B cell (primary cell): Measurements from ENCODE around the gene L3MBTL4. TPM values are rescaled to one million over a fixed set of nuclear protein-coding genes. Genes with fewer than 3 reads are reported as not detected.

ENCODE experiments used
- ATAC-seq: fragments of 200-7000 bp; cut with Tn5 transposase; one replicate; pipeline ENCODE4 v1.10.0; 2021; ENCODE audit warnings: low read depth, mild to moderate bottlenecking, moderate number of reproducible peaks, moderate library complexity
- CTCF ChIA-PET: fragments of 350-600 bp; sonication (Branson Sonifier 250); formaldehyde crosslinking; loops from one replicate; lab custom pipeline; 2021; ENCODE audit warnings: antibody characterized with exemption, inconsistent platforms; lab: Charles Lee
- POLR2A ChIA-PET: fragments of 350-600 bp; sonication (Branson Sonifier 250); formaldehyde crosslinking; loops from one replicate; lab custom pipeline; 2021; ENCODE audit warnings: antibody characterized with exemption; lab: Charles Lee
- DNase-seq: peaks from one replicate; pipeline ENCODE4 v3.0.0; 2013
- H2AFZ ChIP-seq: 2 replicates; pipeline ENCODE4 v1.6.1; 2012; ENCODE audit warnings: mild to moderate bottlenecking, low read depth, low read length; ENCODE audit not compliant: insufficient read depth, poor library complexity, severe bottlenecking
- H3K27ac ChIP-seq, 2 donors: 1 replicate in 1 of 2; 2 replicates in 1 of 2; pipeline ENCODE4 v1.5.1; 2012 to 2013; ENCODE audit warnings: low read length in 2 of 2, mild to moderate bottlenecking in 2 of 2, moderate library complexity in 1 of 2
- H3K27me3 ChIP-seq, 4 experiments: fragments of 200-600 bp in 1 of 4; sonication (generic) in 1 of 4; replicated peaks in 1 of 4; 1 replicate in 2 of 4; 2 replicates in 2 of 4; pipeline versions ENCODE4 v1.6.1 to v1.7.0; 2013 to 2016; ENCODE audit warnings: low read length in 3 of 4, mild to moderate bottlenecking in 2 of 4, mixed read lengths in 1 of 4, moderate library complexity in 1 of 4; ENCODE audit not compliant: insufficient read depth in 4 of 4, control insufficient read depth in 3 of 4; ENCODE audit errors: control extremely low read depth in 1 of 4
- H3K36me3 ChIP-seq, 2 experiments: replicated peaks in 1 of 2; 1 replicate in 1 of 2; 2 replicates in 1 of 2; pipeline versions ENCODE4 v1.6.1 to v1.7.1; 2013; ENCODE audit warnings: low read length in 1 of 2; ENCODE audit not compliant: insufficient read depth in 2 of 2, control insufficient read depth in 1 of 2; ENCODE audit errors: control extremely low read depth in 1 of 2, extremely low read depth in 1 of 2
- H3K4me1 ChIP-seq, 2 donors: fragments of 200-600 bp in 1 of 2; sonication (generic) in 1 of 2; 1 replicate in 1 of 2; 2 replicates in 1 of 2; pipeline versions ENCODE4 v1.5.1 to v1.6.1; 2013 to 2017; ENCODE audit warnings: low read length in 2 of 2; ENCODE audit not compliant: control insufficient read depth in 2 of 2, insufficient read depth in 2 of 2
- H3K4me2 ChIP-seq: replicated peaks from 2 replicates; pipeline ENCODE3; 2012; ENCODE audit warnings: mild to moderate bottlenecking, low read depth, low read length; ENCODE audit not compliant: poor library complexity, severe bottlenecking
- H3K4me3 ChIP-seq, 5 experiments: fragments of 200-600 bp in 1 of 5; sonication (generic) in 1 of 5; 1 replicate in 3 of 5; 2 replicates in 2 of 5; pipeline versions ENCODE4 v1.5.1 to v1.7.0; 2011 to 2016; ENCODE audit warnings: low read length in 4 of 5, mild to moderate bottlenecking in 4 of 5, low read depth in 2 of 5, control low read depth in 1 of 5, moderate library complexity in 1 of 5; ENCODE audit not compliant: insufficient read depth in 1 of 5; ENCODE audit errors: control extremely low read depth in 1 of 5, extremely low read depth in 1 of 5
- H3K79me2 ChIP-seq: fragments of 200-600 bp; sonication (generic); one replicate; pipeline ENCODE4 v1.6.0; 2016; ENCODE audit warnings: low read length; ENCODE audit not compliant: control insufficient read depth, insufficient read depth
- H3K9ac ChIP-seq: fragments of 200-600 bp; sonication (generic); 2 replicates; pipeline ENCODE4 v1.6.1; 2017; ENCODE audit warnings: mild to moderate bottlenecking, low read length, moderate library complexity
- H3K9me3 ChIP-seq, 3 donors: one replicate each; pipeline versions ENCODE4 v1.6.1 to v1.7.1; 2013; ENCODE audit warnings: low read length in 2 of 3; ENCODE audit not compliant: control insufficient read depth in 2 of 3, insufficient read depth in 1 of 3; ENCODE audit errors: control extremely low read depth in 1 of 3
- H4K20me1 ChIP-seq: 2 replicates; pipeline ENCODE4 v1.6.0; 2012; ENCODE audit warnings: mild to moderate bottlenecking, low read length; ENCODE audit not compliant: insufficient read depth, control insufficient read depth, poor library complexity, severe bottlenecking
- H3K27ac Mint-ChIP-seq: one replicate; pipeline ENCODE4 v1.8.0; 2021; ENCODE audit warnings: mixed read lengths
- H3K27me3 Mint-ChIP-seq: one replicate; pipeline ENCODE4 v1.8.0; 2021; ENCODE audit warnings: mixed read lengths
- H3K4me1 Mint-ChIP-seq: one replicate; pipeline ENCODE4 v1.8.0; 2021; ENCODE audit warnings: mixed read lengths
- H3K4me3 Mint-ChIP-seq: one replicate; pipeline ENCODE4 v1.8.0; 2021; ENCODE audit warnings: mixed read lengths
- H3K9me3 Mint-ChIP-seq: one replicate; pipeline ENCODE4 v1.8.0; 2022; ENCODE audit warnings: mixed read lengths; ENCODE audit not compliant: insufficient read depth
- EZH2 ChIP-seq: IDR thresholded peaks from 2 replicates; pipeline ENCODE4 v1.6.1; 2012; ENCODE audit warnings: borderline replicate concordance, low read depth, mild to moderate bottlenecking, moderate library complexity, low read length; ENCODE audit not compliant: insufficient read depth, poor library complexity, severe bottlenecking
- WGBS: methylation state at CpG from one replicate; pipeline ENCODE4 v1.1.5; 2013; ENCODE audit warnings: missing lambda C conversion rate; ENCODE audit not compliant: insufficient coverage; 5-methylcytosine and 5-hydroxymethylcytosine counted together
- intact Hi-C: fragments of 100-400 bp; cut with micrococcal nuclease; formaldehyde crosslinking; loops from one replicate; pipeline ENCODE4 v1.10.0; 2022
- polyA plus RNA-seq: library from polyadenylated mRNA; depleted of rRNA; stranded (reverse); fragments of >200 nt; gene quantifications from 2 replicates; pipeline ENCODE4 v1.2.3, GENCODE V29; 2012
- total RNA-seq, 2 donors: library from RNA; stranded (reverse); fragments of 120-200 nt in 1 of 2; gene quantifications; 1 replicate in 1 of 2; 2 replicates in 1 of 2; pipeline versions ENCODE4 v1.2.3 to v1.2.4, GENCODE V29; 2013 to 2022
- TF ChIP-seq, protein P1 (sequence below): fragments of 200-600 bp; IDR thresholded peaks from one replicate; pipeline ENCODE4 v1.8.0; 2022; ENCODE audit warnings: antibody characterized with exemption, mild to moderate bottlenecking

L3MBTL4 gene
- total and polyA plus RNA-seq, 2 donors (not counting 1 experiment from before 2014, with no cell fraction given), result 3.0 to 11.9 TPM

DNA sequence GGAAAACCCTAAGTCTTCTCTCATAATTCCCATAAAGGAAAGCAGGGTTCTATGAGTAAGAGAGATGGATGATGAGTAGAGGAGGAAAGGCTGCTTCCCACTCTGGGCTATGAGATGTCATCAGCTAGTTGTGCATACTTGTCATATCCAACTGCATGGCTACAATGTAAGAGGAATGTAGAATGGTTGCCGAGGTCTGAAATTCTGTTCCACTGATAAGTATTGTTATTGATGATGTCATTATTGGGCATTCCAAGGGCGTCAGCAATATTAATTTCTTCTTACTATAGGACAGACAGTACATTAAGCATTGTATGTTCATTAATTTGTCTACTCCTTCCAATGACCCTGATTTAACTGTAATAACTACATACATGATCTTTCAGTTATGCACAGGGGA is 88.1 kb downstream of the L3MBTL4 start:
- H3K4me1 Mint-ChIP-seq, result peaks cover 9% of the 10 kb centered on the region
- intact Hi-C loops, result no loop called here
- ATAC-seq, result no peak
- Histone ChIP-seq H4K20me1 (no peaks in the 10 kb centered on the region), H3K4me2 (no peak overlapping the region), H3K79me2 (no peaks in the 10 kb centered on the region), H3K4me1 (no peaks in the 10 kb centered on the region), H3K27me3 (no peaks in the 10 kb centered on the region), H2AFZ (no peak overlapping the region), H3K27ac (no peak overlapping the region), H3K9me3 (peaks cover 0 to 18% (median 13%) of the 10 kb centered on the region in 3 donors), H3K4me3 (no peak overlapping the region), H3K36me3 (peaks cover 0 to 3% of the 10 kb centered on the region in 2 experiments), H3K9ac (no peak overlapping the region)
- H3K9me3 Mint-ChIP-seq, result peaks cover 26% of the 10 kb centered on the region
- no peaks in the 10 kb centered on the region for H3K27me3 Mint-ChIP-seq
- WGBS, result no CpG with 5 or more reads among the region's 2 CpGs
- DNase-seq, result no peak
- no peak overlapping the region for H3K27ac Mint-ChIP-seq
- H3K4me3 Mint-ChIP-seq, result no peak overlapping the region
- TF ChIP-seq, protein P1, sequence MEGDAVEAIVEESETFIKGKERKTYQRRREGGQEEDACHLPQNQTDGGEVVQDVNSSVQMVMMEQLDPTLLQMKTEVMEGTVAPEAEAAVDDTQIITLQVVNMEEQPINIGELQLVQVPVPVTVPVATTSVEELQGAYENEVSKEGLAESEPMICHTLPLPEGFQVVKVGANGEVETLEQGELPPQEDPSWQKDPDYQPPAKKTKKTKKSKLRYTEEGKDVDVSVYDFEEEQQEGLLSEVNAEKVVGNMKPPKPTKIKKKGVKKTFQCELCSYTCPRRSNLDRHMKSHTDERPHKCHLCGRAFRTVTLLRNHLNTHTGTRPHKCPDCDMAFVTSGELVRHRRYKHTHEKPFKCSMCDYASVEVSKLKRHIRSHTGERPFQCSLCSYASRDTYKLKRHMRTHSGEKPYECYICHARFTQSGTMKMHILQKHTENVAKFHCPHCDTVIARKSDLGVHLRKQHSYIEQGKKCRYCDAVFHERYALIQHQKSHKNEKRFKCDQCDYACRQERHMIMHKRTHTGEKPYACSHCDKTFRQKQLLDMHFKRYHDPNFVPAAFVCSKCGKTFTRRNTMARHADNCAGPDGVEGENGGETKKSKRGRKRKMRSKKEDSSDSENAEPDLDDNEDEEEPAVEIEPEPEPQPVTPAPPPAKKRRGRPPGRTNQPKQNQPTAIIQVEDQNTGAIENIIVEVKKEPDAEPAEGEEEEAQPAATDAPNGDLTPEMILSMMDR, result no peak
- TF ChIP-seq EZH2, result no peak
- ChIA-PET POLR2A (no interaction called here), CTCF (no interaction called here)

DNA sequence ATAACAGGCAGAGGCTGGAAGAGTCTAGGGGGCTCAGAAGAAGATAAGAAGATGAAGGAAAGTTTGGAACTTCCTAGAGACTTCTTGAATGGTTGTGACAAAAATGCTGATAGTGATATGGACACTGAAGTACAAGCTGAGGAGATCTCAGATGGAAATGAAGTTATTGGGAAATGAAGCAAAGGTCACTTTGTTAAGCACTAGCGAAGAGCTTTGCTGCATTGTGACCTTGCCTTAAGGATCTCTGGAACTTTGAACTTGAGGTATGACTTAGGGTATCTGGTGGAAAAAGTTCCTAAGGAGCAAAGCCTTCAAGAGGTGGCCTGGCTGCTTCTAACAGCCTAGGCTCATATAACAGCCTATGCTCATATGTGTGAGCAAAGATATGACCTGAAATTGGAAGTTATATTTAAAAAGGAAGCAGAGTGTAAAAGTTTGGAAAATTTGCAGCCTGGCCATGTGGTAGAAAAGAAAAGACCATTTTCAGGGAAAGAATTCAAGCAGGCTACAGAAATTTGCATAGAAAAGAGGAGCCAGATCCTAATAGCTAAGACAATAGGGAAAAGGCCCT is 91.3 kb downstream of the L3MBTL4 start:
- CTCF ChIA-PET, result no interaction called here
- H3K27ac Mint-ChIP-seq, result no peak overlapping the region
- no peaks in the 10 kb centered on the region for H3K27me3 ChIP-seq
- no peak overlapping the region for H3K4me2 ChIP-seq
- POLR2A ChIA-PET, result no interaction called here
- H3K4me1 Mint-ChIP-seq, result peaks cover 9% of the 10 kb centered on the region
- H3K27ac ChIP-seq, result no peak overlapping the region
- 89% methylated on average over 1 of the region's 1 CpG for WGBS
- intact Hi-C loops, result no loop called here
- no peak overlapping the region for H2AFZ ChIP-seq
- H3K9me3 ChIP-seq, result peaks cover 0 to 13% (median 12%) of the 10 kb centered on the region in 3 donors
- peaks cover 22% of the 10 kb centered on the region for H3K9me3 Mint-ChIP-seq
- no peak overlapping the region for H3K9ac ChIP-seq
- H3K27me3 Mint-ChIP-seq, result no peaks in the 10 kb centered on the region
- no peaks in the 10 kb centered on the region for H4K20me1 ChIP-seq
- no peak overlapping the region for H3K4me3 ChIP-seq
- H3K4me1 ChIP-seq, result no peaks in the 10 kb centered on the region
- H3K4me3 Mint-ChIP-seq, result no peak overlapping the region
- peaks cover 3% of the 10 kb centered on the region for H3K79me2 ChIP-seq
- no peak for ATAC-seq
- no peak for DNase-seq
- TF ChIP-seq, protein P1, result no peak
- no peak for TF ChIP-seq EZH2
- H3K36me3 ChIP-seq, result peaks cover 0 to 3% of the 10 kb centered on the region in 2 experiments
